Fibroblast of lung (primary cell): Measurements from ENCODE around the gene SEMA7A. TPM values are rescaled to one million over a fixed set of nuclear protein-coding genes. Genes with fewer than 3 reads are reported as not detected.
"Not testable (repeated sequence)": the region's sequence is repeated elsewhere in the genome, so short reads cannot be mapped to it uniquely, and the experiment has no call there.

Experiments
- DNase-seq, 2 donors: peaks; one replicate each; pipeline versions ENCODE4 v3.0.0 to v3.0.0-alpha.2; 2010; ENCODE audit warnings: low read depth in 2 of 2
- H2AFZ ChIP-seq: 2 replicates; pipeline ENCODE4 v1.5.1; 2012; ENCODE audit warnings: low read length, control low read depth, inconsistent platforms
- H3K27ac ChIP-seq: 2 replicates; pipeline ENCODE4 v1.5.1; 2011; ENCODE audit warnings: low read length, control low read depth; ENCODE audit not compliant: insufficient read depth
- H3K27me3 ChIP-seq: 2 replicates; pipeline ENCODE4 v1.5.1; 2011; ENCODE audit warnings: mild to moderate bottlenecking, low read length; ENCODE audit not compliant: control insufficient read depth, insufficient read depth
- H3K36me3 ChIP-seq: 2 replicates; pipeline ENCODE4 v1.5.1; 2011; ENCODE audit warnings: low read length; ENCODE audit not compliant: control insufficient read depth, insufficient read depth
- H3K4me1 ChIP-seq: 2 replicates; pipeline ENCODE4 v1.5.1; 2011; ENCODE audit warnings: low read length; ENCODE audit not compliant: control insufficient read depth, insufficient read depth; ENCODE audit errors: extremely low read depth
- H3K4me2 ChIP-seq: 2 replicates; pipeline ENCODE4 v1.5.1; 2011; ENCODE audit warnings: low read length, control low read depth; ENCODE audit not compliant: insufficient read depth; ENCODE audit errors: extremely low read depth
- H3K4me3 ChIP-seq, 4 experiments: fragments of 200-600 bp in 1 of 4; sonication (generic) in 1 of 4; replicated peaks in 1 of 4; 2 replicates each; pipeline ENCODE4 v1.5.1; 2011 to 2016; ENCODE audit warnings: low read length in 4 of 4, low read depth in 3 of 4, mild to moderate bottlenecking in 3 of 4, control low read depth in 2 of 4, inconsistent platforms in 1 of 4, mixed read lengths in 1 of 4; ENCODE audit not compliant: insufficient read depth in 1 of 4; ENCODE audit errors: control extremely low read depth in 1 of 4
- H3K79me2 ChIP-seq: 2 replicates; pipeline ENCODE4 v1.5.1; 2012; ENCODE audit warnings: mild to moderate bottlenecking, low read length, inconsistent platforms; ENCODE audit not compliant: control insufficient read depth, insufficient read depth
- H3K9ac ChIP-seq: 2 replicates; pipeline ENCODE4 v1.5.1; 2011; ENCODE audit warnings: mild to moderate bottlenecking, low read length, control low read depth; ENCODE audit not compliant: insufficient read depth
- H3K9me3 ChIP-seq: 2 replicates; pipeline ENCODE4 v1.5.1; 2012; ENCODE audit warnings: low read depth, low read length; ENCODE audit not compliant: control insufficient read depth, insufficient read depth
- H4K20me1 ChIP-seq: 2 replicates; pipeline ENCODE4 v1.5.1; 2011; ENCODE audit warnings: low read length; ENCODE audit not compliant: control insufficient read depth, insufficient read depth; ENCODE audit errors: extremely low read depth
- EZH2 ChIP-seq: IDR thresholded peaks from 2 replicates; pipeline ENCODE4 v1.5.1; 2012; ENCODE audit warnings: low read length, control low read depth, mild to moderate bottlenecking; ENCODE audit errors: missing control alignments
- polyA plus RNA-seq, 2 donors: library from polyadenylated mRNA; depleted of rRNA in 1 of 2; stranded (reverse) in 1 of 2; unstranded in 1 of 2; fragments of >200 nt; gene quantifications; 2 replicates each; pipeline ENCODE4 v1.2.1, GENCODE V29; 2011 to 2012; ENCODE audit warnings: missing spikeins in 1 of 2
- total RNA-seq: library from RNA; depleted of rRNA; stranded (reverse); fragments of >200 nt; gene quantifications from 2 replicates; pipeline ENCODE4 v1.2.1, GENCODE V29; 2014
- TF ChIP-seq, protein P1 (sequence below), 2 donors: IDR thresholded peaks in 1 of 2; conservative IDR thresholded peaks in 1 of 2; 1 replicate in 1 of 2; 2 replicates in 1 of 2; pipeline ENCODE4 v1.5.1; 2011 to 2012; ENCODE audit warnings: low read length in 2 of 2, control low read depth in 1 of 2, inconsistent platforms in 1 of 2, low read depth in 1 of 2, mild to moderate bottlenecking in 1 of 2

Gene SEMA7A
- total and polyA plus RNA-seq, 2 donors (not counting 1 experiment from before 2014, with no cell fraction given) = 5.6 to 12.5 TPM

DNA sequence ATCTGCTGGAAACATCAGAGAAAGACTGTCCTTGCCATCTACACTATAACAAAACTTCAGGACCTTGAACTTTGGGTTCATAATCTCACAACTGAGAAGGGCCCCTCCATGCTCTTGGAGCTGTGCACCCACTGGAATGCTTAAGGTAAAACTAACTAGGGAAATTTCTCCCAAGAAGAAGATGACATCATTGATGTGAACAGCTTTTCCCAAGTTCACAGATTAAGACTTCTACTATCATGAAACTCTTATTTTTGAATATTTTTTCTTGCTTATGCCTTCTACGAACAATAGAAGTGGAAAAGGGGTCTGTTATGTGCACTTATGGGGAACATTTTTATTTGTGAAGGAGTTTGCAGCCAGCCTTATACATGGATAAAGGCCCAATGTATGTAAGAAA is 71.3 kb downstream of the SEMA7A start:
- Histone ChIP-seq H3K4me3 (no peak overlapping the region), H3K9ac (no peak overlapping the region), H4K20me1 (no peaks in the 10 kb centered on the region), H3K36me3 (no peaks in the 10 kb centered on the region), H2AFZ (no peak overlapping the region), H3K27ac (no peak overlapping the region), H3K27me3 (no peaks in the 10 kb centered on the region), H3K9me3 (no peaks in the 10 kb centered on the region), H3K4me2 (no peak overlapping the region), H3K79me2 (no peaks in the 10 kb centered on the region), H3K4me1 (no peaks in the 10 kb centered on the region)
- no peak for DNase-seq
- TF ChIP-seq, protein P1, sequence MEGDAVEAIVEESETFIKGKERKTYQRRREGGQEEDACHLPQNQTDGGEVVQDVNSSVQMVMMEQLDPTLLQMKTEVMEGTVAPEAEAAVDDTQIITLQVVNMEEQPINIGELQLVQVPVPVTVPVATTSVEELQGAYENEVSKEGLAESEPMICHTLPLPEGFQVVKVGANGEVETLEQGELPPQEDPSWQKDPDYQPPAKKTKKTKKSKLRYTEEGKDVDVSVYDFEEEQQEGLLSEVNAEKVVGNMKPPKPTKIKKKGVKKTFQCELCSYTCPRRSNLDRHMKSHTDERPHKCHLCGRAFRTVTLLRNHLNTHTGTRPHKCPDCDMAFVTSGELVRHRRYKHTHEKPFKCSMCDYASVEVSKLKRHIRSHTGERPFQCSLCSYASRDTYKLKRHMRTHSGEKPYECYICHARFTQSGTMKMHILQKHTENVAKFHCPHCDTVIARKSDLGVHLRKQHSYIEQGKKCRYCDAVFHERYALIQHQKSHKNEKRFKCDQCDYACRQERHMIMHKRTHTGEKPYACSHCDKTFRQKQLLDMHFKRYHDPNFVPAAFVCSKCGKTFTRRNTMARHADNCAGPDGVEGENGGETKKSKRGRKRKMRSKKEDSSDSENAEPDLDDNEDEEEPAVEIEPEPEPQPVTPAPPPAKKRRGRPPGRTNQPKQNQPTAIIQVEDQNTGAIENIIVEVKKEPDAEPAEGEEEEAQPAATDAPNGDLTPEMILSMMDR (conservative IDR thresholded peaks at IDR 0.05 in 1 of 2, IDR thresholded peaks at IDR 0.05 in 1 of 2; ENCODE audit: low read depth in 1 of 2, low read length in 2 of 2) = no peak
- no peak for TF ChIP-seq EZH2

DNA sequence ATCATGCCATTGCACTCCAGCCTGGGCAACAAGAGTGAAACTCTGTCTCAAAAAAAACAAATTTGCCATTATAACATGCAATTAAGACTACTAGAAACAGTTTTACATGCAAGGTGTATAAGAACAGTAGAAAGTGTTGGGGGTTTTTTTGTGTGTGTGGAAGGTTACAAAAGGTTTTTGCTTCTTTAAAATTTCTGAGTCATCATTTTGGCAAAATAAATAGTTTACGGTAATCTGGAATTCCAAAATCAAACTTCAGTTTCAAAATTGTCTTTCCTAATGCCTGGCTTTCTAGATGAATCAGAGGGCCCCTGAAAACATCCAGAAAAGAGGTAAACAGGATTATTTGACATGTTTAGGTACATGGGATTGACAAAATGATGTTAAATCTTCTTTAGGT is 72.9 kb downstream of the SEMA7A start:
- H3K4me1 ChIP-seq, H3K9ac ChIP-seq, H2AFZ ChIP-seq, H3K79me2 ChIP-seq, DNase-seq, H3K4me3 ChIP-seq, H3K9me3 ChIP-seq, H3K36me3 ChIP-seq, H3K27ac ChIP-seq, H4K20me1 ChIP-seq, H3K4me2 ChIP-seq, H3K27me3 ChIP-seq: not testable (repeated sequence)

DNA sequence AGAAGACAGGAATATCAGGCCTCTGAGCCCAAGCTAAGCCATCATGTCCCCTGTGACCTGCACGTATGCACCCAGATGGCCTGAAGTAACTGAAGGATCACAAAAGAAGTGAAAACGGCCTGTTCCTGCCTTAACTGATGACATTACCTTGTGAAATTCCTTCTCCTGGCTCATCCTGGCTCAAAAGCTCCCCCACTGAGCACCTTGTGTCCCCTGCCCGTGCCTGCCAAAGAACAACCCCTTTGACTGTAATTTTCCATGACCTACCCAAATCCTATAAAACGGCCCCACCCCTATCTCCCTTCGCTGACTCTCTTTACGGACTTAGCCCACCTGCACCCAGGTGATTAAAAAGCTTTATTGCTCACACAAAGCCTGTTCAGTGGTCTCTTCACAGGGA is 74.4 kb downstream of the SEMA7A start:
- H3K9me3 ChIP-seq, H3K4me1 ChIP-seq, H3K27ac ChIP-seq, DNase-seq, H3K36me3 ChIP-seq, H3K9ac ChIP-seq, H3K4me3 ChIP-seq, H4K20me1 ChIP-seq, H3K79me2 ChIP-seq, H2AFZ ChIP-seq, H3K4me2 ChIP-seq: not testable (repeated sequence)
- H3K27me3 ChIP-seq = peaks cover 11% of the 10 kb centered on the region

Other genes with a start within 250 kb of the SEMA7A start
- 0.17 TPM in 1 of 2 replicates, not detected in the other for gene STRA6, start 231.2 kb downstream of the SEMA7A start, total RNA-seq
- gene STRA6, start 231.2 kb downstream of the SEMA7A start, polyA plus RNA-seq = 0.02 TPM in 1 of 2 replicates, not detected in the other
- not detected in 2 replicates for gene CCDC33, start 197.6 kb downstream of the SEMA7A start, total RNA-seq
- not detected in 2 replicates for gene CCDC33, start 197.6 kb downstream of the SEMA7A start, polyA plus RNA-seq
- gene CYP11A1, start 66.3 kb downstream of the SEMA7A start, total RNA-seq = 0.33 and 0.51 TPM in 2 replicates
- 0.05 and 0.07 TPM in 2 replicates for gene CYP11A1, start 66.3 kb downstream of the SEMA7A start, polyA plus RNA-seq
- gene UBL7, start 27.2 kb upstream of the SEMA7A start, total RNA-seq = 30.6 and 31.9 TPM in 2 replicates
- gene UBL7, start 27.2 kb upstream of the SEMA7A start, polyA plus RNA-seq = 36.8 and 44.9 TPM in 2 replicates
- 0.99 and 1.0 TPM in 2 replicates for gene ARID3B, start 107.3 kb upstream of the SEMA7A start, total RNA-seq
- 0.72 and 1.0 TPM in 2 replicates for gene ARID3B, start 107.3 kb upstream of the SEMA7A start, polyA plus RNA-seq
- 30.8 and 43.1 TPM in 2 replicates for gene CLK3, start 181.9 kb upstream of the SEMA7A start, total RNA-seq
- 39.9 and 41.4 TPM in 2 replicates for gene CLK3, start 181.9 kb upstream of the SEMA7A start, polyA plus RNA-seq